ENCODE data around the gene DNAJC6. TPM values are rescaled to one million over a fixed set of nuclear protein-coding genes. Genes with fewer than 3 reads are reported as not detected.

The DNAJC6 gene
- total and polyA plus RNA-seq, 2 of the 13 experiments (the other 11 are each of a cell fraction or from before 2014, with no cell fraction given), result 1.0 to 1.6 TPM

GRCh38 chr1:65309304-65310077 is at the start of gene DNAJC6 (continued):
- TF ChIP-seq HDAC2 (CRISPR knock-in tag; IDR thresholded peaks at IDR 0.05), result peak; percentile 75
- no peak for TF ChIP-seq CENPX (CRISPR knock-in tag; IDR thresholded peaks at IDR 0.05)
- no peak for TF ChIP-seq ZMYM2 (CRISPR knock-in tag; IDR thresholded peaks at IDR 0.05)
- TF ChIP-seq MED13 (CRISPR knock-in tag; IDR thresholded peaks at IDR 0.05), result peak; percentile 85; the same call in 1 of the 2 replicates
- TF ChIP-seq POGZ (CRISPR knock-in tag; IDR thresholded peaks at IDR 0.05), result peak; percentile 43; the same call in 1 of the 2 replicates
- peak; percentile 79 for TF ChIP-seq HOXA3 (CRISPR knock-in tag; IDR thresholded peaks at IDR 0.05)
- TF ChIP-seq ZNF839 (CRISPR knock-in tag; IDR thresholded peaks at IDR 0.05; ENCODE audit: borderline replicate concordance), result no peak
- peak; percentile 49; the same call in 1 of the 2 replicates for TF ChIP-seq HOXA9 (CRISPR knock-in tag; IDR thresholded peaks at IDR 0.05; ENCODE audit: borderline replicate concordance)
- TF ChIP-seq ZNF567 (CRISPR knock-in tag; IDR thresholded peaks at IDR 0.05; ENCODE audit: borderline replicate concordance), result no peak
- 0 out of 2 replicates have a peak, but pooled peaks have one; percentile 36 for TF ChIP-seq ZNF296 (CRISPR knock-in tag; conservative IDR thresholded peaks at IDR 0.05)
- TF ChIP-seq TSC22D2 (CRISPR knock-in tag; IDR thresholded peaks at IDR 0.05; ENCODE audit: borderline replicate concordance), result peak; percentile 98
- no peak for TF ChIP-seq TFAP4 (IDR thresholded peaks at IDR 0.05; ENCODE audit: borderline replicate concordance, low read depth)
- TF ChIP-seq ZSCAN29 (CRISPR knock-in tag; conservative IDR thresholded peaks at IDR 0.05), result no peak
- TF ChIP-seq ZBTB33 (CRISPR knock-in tag; IDR thresholded peaks at IDR 0.05), result no peak
- TF ChIP-seq ZNF350 (CRISPR knock-in tag; IDR thresholded peaks at IDR 0.05; ENCODE audit: borderline replicate concordance, low read depth), result no peak
- TF ChIP-seq, protein P1, sequence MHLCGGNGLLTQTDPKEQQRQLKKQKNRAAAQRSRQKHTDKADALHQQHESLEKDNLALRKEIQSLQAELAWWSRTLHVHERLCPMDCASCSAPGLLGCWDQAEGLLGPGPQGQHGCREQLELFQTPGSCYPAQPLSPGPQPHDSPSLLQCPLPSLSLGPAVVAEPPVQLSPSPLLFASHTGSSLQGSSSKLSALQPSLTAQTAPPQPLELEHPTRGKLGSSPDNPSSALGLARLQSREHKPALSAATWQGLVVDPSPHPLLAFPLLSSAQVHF (CRISPR knock-in tag; IDR thresholded peaks at IDR 0.05), result peak; percentile 57; the same call in 1 of the 2 replicates
- peak; percentile 91; the same call in 1 of the 2 replicates for TF ChIP-seq ZNF605 (CRISPR knock-in tag; IDR thresholded peaks at IDR 0.05)
- TF ChIP-seq ZNF597 (CRISPR knock-in tag; IDR thresholded peaks at IDR 0.05), result no peak
- no peak for TF ChIP-seq SMC3 (IDR thresholded peaks at IDR 0.05; ENCODE audit: low read length)
- peak; percentile 89; the same call in 1 of the 2 replicates for TF ChIP-seq ZNF800 (CRISPR knock-in tag; IDR thresholded peaks at IDR 0.05)
- TF ChIP-seq, protein P2, sequence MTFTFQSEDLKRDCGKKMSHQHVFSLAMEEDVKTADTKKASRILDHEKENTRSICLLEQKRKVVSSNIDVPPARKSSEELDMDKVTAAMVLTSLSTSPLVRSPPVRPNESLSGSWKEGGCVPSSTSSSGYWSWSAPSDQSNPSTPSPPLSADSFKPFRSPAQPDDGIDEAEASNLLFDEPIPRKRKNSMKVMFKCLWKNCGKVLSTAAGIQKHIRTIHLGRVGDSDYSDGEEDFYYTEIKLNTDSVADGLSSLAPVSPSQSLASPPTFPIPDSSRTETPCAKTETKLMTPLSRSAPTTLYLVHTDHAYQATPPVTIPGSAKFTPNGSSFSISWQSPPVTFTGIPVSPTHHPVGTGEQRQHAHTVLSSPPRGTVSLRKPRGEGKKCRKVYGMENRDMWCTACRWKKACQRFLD (CRISPR knock-in tag; IDR thresholded peaks at IDR 0.05; ENCODE audit: borderline replicate concordance), result 0 out of 2 replicates have a peak, but pooled peaks have one; percentile 88
